ENCODE results near the gene MTUS2.

MTUS2 gene

GRCh38 chr13:29454931-29455481 is 634.9 kb downstream of the MTUS2 start:
- no peak overlapping the region for H3K4me2 ChIP-seq (ENCODE audit: low read depth, low read length, poor library complexity, severe bottlenecking)
- no peaks in the 10 kb centered on the region for H3K9me3 ChIP-seq (ENCODE audit: insufficient read depth, low read length)
- H3K79me2 ChIP-seq (ENCODE audit: insufficient read depth, low read length) = no peaks in the 10 kb centered on the region
- no peak overlapping the region for H3K27ac ChIP-seq (ENCODE audit: low read depth, low read length)
- no peak overlapping the region for H2AFZ ChIP-seq (ENCODE audit: low read depth, low read length, severe bottlenecking)
- H3K9me2 ChIP-seq (replicated peaks; ENCODE audit: insufficient read depth, low read length) = no peaks in the 10 kb centered on the region
- H3K27me3 ChIP-seq (ENCODE audit: low read length) = no peaks in the 10 kb centered on the region
- no peak for TF ChIP-seq EZH2phosphoT487 (conservative IDR thresholded peaks at IDR 0.05; ENCODE audit: low read length)
- peak; percentile 57 for TF ChIP-seq CTCF (IDR thresholded peaks at IDR 0.05; ENCODE audit: insufficient read depth, low read length, poor library complexity, severe bottlenecking)
- no peaks in the 10 kb centered on the region for H3F3A ChIP-seq (ENCODE audit: insufficient read depth)
- H4K20me1 ChIP-seq (ENCODE audit: low read depth, low read length) = no peaks in the 10 kb centered on the region
- H3K36me3 ChIP-seq (ENCODE audit: low read length) = no peaks in the 10 kb centered on the region
- H3K4me3 ChIP-seq (ENCODE audit: insufficient read depth, low read length, poor library complexity, severe bottlenecking) = no peak overlapping the region
- no peak overlapping the region for H3K9ac ChIP-seq (ENCODE audit: low read length)

GRCh38 chr13:29456419-29456818 is 636.3 kb downstream of the MTUS2 start:
- H3K27ac ChIP-seq (ENCODE audit: low read depth, low read length) = no peak overlapping the region
- H3K9ac ChIP-seq (ENCODE audit: low read length) = no peak overlapping the region
- H3K36me3 ChIP-seq (ENCODE audit: low read length) = no peaks in the 10 kb centered on the region
- H2AFZ ChIP-seq (ENCODE audit: low read depth, low read length, severe bottlenecking) = no peak overlapping the region
- H3K27me3 ChIP-seq (ENCODE audit: low read length) = no peaks in the 10 kb centered on the region
- H3K9me2 ChIP-seq (replicated peaks; ENCODE audit: insufficient read depth, low read length) = no peaks in the 10 kb centered on the region
- TF ChIP-seq CTCF (IDR thresholded peaks at IDR 0.05; ENCODE audit: insufficient read depth, low read length, poor library complexity, severe bottlenecking) = no peak
- TF ChIP-seq EZH2phosphoT487 (conservative IDR thresholded peaks at IDR 0.05; ENCODE audit: low read length) = no peak
- no peaks in the 10 kb centered on the region for H3K9me3 ChIP-seq (ENCODE audit: insufficient read depth, low read length)
- H3F3A ChIP-seq (ENCODE audit: insufficient read depth) = no peaks in the 10 kb centered on the region
- H3K4me3 ChIP-seq (ENCODE audit: insufficient read depth, low read length, poor library complexity, severe bottlenecking) = no peak overlapping the region
- H3K79me2 ChIP-seq (ENCODE audit: insufficient read depth, low read length) = no peaks in the 10 kb centered on the region
- no peak overlapping the region for H3K4me2 ChIP-seq (ENCODE audit: low read depth, low read length, poor library complexity, severe bottlenecking)
- no peaks in the 10 kb centered on the region for H4K20me1 ChIP-seq (ENCODE audit: low read depth, low read length)

- H2AFZ ChIP-seq (ENCODE audit: low read depth, low read length, severe bottlenecking) = no peak overlapping the region
- no peaks in the 10 kb centered on the region for H3K9me3 ChIP-seq (ENCODE audit: insufficient read depth, low read length)
- H4K20me1 ChIP-seq (ENCODE audit: low read depth, low read length) = no peaks in the 10 kb centered on the region
- H3K27ac ChIP-seq (ENCODE audit: low read depth, low read length) = no peak overlapping the region
- no peaks in the 10 kb centered on the region for H3K9me2 ChIP-seq (replicated peaks; ENCODE audit: insufficient read depth, low read length)
- H3K27me3 ChIP-seq (ENCODE audit: low read length) = no peaks in the 10 kb centered on the region
- H3K4me3 ChIP-seq (ENCODE audit: insufficient read depth, low read length, poor library complexity, severe bottlenecking) = no peak overlapping the region
- H3K9ac ChIP-seq (ENCODE audit: low read length) = no peak overlapping the region
- H3K79me2 ChIP-seq (ENCODE audit: insufficient read depth, low read length) = no peaks in the 10 kb centered on the region
- H3K36me3 ChIP-seq (ENCODE audit: low read length) = no peaks in the 10 kb centered on the region
- H3K4me2 ChIP-seq (ENCODE audit: low read depth, low read length, poor library complexity, severe bottlenecking) = no peak overlapping the region
- no peaks in the 10 kb centered on the region for H3F3A ChIP-seq (ENCODE audit: insufficient read depth)
- TF ChIP-seq CTCF (IDR thresholded peaks at IDR 0.05; ENCODE audit: insufficient read depth, low read length, poor library complexity, severe bottlenecking) (no peak), EZH2phosphoT487 (conservative IDR thresholded peaks at IDR 0.05; ENCODE audit: low read length) (no peak)
Measured at GRCh38 chr13:29457299-29457698, 637.2 kb downstream of the MTUS2 start.

Data from SU-DHL-6 (cell line).